Hematopoietic multipotent progenitor cell treated with erythropoietin and hydrocortisone succinate and interleukin-3 and kit ligand, for 4 days (in vitro differentiated cells): ENCODE measurements around the gene CCNG2.

Experiments used
- DNase-seq: peaks from one replicate; pipeline ENCODE4 v3.0.0-alpha.2; 2015

The CCNG2 gene

DNA sequence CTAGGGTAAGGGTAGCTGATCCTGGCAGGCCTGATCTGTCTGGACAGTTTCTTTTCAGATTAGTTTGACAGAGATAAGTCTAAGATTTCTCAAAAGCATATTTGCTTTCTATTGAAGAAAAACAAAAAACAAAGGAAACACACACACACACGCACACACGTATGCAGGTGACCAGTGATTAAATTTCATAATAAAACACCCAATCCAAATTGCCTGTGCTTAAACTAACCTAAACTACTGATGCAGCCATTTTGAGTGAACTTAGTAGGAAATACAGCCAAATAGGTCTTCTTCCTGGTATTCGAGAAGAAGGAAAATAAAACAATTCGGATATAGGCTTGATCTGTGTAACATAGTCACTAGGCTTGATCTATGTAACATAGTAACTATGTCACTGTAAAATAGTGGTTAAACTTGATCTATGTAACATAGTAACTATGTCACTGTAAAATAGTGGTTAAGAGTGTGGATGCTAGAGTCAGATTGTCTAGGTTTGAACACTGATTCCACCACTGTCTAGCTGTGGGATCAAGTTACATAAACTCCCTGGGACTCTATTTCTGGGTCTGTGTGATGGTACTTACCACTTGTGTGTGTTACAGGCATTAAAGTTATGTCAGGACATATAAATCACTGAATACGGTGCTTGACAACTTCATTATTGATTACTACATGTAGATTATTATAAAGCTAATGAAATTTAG is 9.8 kb upstream of the CCNG2 start:
- DNase-seq: no peak

DNA sequence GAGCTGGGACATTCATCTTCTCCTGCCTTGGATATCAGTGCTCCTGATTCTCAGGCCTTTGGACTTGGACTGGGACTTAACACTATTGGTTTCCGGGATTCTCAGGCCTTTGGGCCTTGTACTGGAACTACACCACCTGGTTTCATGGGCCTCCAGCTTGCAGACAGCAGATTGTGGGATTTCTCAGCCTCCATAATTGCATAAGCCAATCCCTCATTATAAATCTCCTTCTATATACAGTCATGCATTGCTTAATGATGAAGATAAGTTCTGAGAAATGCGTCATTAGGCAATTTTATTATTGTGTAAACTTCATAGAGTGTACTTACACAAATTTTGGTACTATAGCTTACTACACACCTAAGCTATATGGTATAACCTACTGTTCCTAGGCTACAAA is 8.9 kb upstream of the CCNG2 start:
- DNase-seq: peak; percentile 53

DNA sequence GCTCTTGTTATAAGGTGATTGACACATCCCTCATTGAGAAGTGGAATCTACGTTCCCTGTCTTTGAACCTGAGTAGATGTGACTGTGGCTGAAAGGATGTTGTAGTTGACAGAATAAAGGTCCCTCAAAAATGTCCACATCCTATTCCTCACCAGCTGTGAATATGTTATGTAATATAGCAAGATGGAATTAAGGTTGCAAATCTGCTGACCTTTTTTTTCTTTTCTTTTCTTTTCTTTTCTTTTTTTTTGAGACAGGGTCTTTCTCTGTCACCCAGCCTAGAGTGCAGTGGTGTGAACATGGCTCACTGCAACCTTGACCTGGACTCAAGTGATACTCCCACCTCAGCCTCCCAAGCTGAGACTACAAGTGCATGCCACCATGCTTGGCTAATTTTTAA is 7.2 kb upstream of the CCNG2 start:
- no peak for DNase-seq

DNA sequence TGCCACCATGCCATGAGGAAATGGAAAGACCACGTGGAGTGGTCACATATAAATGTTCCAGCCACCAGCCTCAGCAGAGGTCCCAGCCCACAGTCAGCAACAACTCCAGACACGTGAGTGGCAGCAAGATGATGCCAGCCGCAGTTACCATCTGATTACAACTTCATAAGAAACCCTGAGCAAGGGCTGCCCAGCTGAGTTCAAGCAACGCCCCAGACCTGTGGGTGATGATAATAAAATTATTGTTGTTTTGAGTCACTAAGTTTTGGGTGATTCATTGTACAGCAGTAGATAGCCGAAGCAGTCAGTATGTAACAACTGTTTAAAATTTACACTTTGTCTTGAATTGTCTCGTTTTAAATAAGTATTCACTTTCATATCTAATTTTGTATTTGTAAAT is 5.8 kb upstream of the CCNG2 start:
- peak; percentile 91 for DNase-seq

DNA sequence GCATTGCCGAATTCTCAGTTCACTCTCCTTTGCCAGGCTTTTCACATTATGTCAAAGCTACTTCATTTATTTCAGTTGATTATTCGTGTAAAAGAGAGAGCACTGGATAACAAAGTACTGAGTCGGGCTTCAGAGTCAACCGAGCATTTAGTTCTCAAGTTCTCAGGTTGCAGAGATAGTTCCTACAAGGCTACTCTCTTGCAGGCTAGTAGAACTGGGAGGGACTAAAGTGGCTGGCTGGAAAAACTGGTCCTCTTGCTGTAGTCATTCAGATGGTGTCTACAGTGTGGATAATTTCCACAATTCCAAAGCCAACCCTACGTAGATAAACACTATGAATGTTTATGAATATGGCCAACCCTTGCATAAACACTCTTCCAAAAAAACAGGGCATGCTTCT is 4.6 kb upstream of the CCNG2 start:
- DNase-seq: no peak

DNA sequence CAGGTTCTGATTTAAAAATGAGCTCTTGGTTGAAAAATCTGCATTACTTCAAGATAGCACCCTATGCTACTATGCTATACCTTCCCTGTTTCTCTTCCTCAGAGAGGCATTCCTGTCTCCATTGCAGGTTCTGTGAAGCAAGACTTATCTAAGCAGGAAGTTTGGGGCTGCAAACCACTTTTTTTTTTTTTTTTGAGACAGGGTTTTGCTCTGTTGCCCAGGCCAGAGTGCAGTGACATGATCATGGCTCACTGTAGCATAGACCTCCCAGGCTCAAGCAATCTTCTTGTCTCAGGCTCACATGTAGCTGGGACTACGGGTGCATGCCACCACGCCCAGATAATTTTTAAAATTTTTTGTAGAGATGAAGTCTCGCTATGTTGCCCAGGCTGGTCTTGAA is 4.0 kb upstream of the CCNG2 start:
- DNase-seq: peak; percentile 45

DNA sequence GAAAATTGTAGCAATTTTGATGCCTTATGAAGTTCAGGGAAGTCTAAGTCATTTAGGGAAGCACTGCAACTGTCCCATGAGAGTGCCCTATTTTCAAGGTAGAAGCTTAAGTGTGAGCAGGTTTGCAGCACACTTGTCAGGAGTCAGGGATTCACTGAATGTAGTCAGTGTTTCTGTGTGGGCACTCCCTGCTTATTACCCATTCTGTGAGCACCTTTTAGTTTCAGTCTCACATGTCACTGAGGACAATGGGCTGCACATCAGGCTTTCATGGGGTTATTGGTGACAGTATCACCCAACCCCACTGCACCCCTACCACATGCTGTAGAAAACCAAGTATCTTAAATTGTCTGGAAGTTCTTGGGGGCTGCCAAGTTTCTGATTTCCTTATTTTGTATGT is 2.9 kb upstream of the CCNG2 start:
- no peak for DNase-seq

DNA sequence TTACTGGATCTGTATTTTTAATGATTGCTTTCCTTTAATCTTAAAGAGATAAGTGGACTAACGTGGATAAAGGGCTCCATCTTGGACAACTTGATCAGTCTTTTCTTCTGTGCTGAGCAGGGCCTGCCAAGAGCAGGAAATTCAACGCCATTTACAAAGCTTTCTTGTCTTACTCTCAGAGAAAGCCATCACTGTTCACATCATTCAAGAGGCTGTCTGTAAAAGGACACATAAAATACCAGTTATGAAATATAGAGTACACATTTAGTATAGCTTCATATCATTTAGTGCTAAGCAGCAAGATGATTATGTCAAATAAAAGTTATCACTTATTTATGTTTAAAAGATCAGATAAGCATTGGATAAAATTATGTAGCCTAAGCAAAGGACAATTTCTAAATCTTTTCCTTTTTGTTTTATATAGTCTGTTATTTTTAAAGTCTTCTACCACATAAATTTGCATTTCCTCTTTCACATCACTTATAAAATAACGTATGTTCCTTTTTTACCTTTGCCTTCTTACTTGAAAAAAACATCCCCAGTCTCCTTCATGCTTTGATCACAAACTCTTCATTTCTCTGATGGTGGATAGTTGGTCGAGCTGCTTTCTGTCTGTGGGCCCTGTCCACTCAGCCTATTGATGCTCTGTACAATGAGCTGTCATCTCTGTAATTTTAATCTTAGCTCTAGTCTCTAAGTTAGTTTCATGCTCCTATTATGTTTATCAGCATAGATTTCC is 2.1 kb upstream of the CCNG2 start:
- no peak for DNase-seq

DNA sequence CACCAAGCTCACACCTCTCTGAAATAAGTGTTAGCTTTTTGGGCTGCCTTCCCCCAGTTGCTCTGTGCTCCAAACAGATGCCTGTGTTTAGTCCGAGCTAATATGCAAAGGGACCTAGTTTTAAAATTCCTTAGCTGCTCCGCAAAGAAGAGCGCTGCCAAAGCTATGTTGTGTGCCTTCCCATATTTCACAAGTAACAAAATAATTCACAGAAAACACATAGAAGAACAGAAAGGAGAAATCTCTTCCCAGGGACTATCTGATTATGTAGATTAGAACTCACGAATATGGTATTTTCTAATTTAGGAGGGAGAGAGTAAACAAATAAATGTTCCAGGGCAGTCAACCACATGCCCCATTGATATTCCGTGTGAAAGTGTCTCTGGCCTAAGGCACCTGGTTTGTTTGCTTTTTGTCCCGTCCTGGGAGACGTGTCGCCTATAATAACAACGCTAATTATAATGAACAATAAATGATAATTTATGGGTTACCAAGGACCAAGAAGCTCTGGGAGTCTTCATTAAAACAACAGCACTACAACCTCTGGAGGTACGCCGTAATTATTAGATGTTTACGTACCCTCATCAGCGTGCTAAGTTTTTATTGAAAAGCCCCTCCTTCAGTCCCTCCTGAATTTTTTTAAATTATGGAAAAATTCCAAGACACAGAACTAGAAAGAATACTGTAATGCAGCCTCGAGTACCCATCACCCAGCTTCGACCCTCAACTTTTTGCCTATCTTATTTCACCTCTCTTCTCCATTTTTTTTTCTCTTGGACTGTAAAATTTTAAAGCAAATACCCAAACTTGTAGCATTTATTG is 1.2 kb upstream of the CCNG2 start:
- no peak for DNase-seq

DNA sequence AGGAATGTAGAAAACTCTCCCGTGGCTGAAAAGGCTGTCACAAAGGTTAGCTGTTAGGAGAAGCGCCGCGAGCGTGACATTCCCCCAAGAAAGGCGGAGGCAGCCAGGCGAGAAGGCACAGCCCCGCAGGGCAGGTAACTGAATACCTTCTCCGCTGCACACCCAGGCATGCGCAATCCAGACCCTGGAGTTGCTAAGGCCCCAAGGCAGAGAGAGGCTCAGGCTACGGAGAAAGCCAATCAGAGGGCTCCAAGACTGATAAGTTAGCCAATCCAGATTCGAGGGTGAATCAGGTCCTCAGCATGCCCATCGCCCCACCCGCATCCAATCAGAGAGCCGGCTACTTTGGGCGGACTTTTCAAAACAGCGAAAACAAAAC is 485 bp upstream of the CCNG2 start:
- DNase-seq: peak; percentile 99

DNA sequence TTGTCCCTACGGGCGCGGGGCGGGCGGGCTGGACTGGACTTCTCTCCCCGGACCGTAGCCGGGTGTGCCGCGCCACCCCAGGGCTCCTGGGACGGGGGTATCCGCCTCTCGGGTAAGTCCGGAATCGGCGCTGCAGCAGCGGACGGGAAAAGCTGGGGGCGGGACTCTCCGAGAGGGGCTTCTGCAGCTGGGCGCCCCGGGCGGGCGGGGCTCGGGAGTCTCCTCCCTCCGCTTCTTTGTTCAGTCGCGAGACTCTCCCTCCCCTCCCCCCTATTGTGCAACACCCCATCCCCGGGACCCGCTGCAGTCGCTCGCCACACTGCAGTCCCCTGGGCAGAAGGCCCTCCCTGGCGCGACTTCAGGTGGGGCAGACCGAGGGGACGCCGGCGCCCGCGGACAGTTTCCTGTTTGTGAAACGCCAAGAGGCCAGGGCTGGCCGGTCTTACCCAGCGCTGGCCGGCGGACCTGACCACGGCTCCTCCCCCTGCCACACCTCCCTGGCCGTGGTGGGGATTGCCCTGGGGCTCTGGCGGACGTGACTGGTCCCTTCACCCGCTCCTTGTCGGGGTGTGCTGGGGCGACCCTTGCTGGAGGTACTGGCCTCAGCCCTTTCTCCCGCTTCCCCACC is 966 bp downstream of the CCNG2 start:
- peak; percentile 93 for DNase-seq

DNA sequence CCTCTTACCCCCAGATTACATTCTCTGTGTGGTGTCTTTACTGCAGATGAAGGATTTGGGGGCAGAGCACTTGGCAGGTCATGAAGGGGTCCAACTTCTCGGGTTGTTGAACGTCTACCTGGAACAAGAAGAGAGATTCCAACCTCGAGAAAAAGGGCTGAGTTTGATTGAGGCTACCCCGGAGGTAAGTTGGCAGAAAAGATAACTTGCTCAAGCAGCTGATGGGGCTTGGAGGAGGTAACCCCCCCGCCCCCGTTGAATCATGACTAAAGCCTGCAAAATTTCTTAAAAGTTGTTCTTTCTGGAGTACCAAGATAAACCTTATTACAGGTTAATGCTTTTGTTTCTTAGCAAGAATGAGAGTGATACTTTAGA is 1.5 kb downstream of the CCNG2 start:
- DNase-seq: peak; percentile 40

DNA sequence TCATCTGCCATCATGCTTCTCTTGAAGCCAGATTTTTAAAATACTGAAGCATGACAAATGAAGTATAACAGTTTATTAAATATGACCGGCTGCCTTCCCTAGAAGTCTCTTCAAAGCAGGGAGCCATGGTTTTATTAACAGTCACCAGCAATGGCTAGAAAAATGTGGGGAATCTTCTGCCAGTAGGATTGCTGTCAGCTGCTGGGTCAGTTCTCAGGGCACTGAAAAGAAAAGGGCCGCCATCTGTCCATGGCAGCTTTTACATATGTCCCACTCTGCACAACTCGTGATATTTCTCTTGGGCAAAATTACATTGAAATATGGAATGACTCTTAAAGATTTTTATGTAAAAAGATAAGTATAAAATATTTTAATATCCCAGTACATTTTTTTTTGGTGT is 2.8 kb downstream of the CCNG2 start:
- no peak for DNase-seq

DNA sequence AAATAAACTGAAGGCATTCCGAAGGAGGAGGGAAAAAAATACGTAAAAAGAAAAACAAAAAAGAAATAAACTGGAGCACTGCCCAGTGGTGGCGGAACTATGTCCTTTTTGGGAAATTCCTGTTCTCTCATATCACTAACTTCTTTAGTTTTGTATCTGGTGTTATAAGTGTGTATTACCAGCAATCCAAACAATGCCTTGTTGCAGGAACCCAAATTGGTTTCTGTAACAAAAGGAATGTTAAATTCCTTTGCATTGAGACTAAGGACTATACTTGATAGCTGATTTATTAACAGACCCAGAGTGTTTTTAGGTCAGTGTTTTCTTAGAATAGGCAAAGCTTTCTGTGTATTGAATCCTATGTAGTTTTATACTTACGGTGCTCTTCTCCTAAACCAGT is 6.6 kb downstream of the CCNG2 start:
- DNase-seq: no peak

DNA sequence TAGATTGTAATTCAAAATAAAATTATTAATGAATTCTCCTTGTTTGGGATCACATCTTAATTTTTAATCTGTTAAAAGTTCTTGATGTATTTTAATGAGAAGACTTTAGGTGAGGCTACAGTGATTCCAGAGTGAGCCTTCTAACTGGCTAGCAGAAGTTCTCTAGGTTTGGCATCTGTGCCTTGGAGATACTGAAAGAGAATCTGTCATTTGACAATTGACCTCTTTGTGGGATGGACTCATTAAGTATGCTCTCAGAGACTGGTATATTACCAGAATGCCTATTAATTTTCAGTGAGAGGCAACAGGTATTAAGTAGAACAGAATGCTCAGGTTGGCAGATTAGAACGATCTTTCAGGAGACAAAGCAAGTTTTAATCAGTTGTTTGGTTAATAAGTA is 10.2 kb downstream of the CCNG2 start:
- DNase-seq: no peak

DNA sequence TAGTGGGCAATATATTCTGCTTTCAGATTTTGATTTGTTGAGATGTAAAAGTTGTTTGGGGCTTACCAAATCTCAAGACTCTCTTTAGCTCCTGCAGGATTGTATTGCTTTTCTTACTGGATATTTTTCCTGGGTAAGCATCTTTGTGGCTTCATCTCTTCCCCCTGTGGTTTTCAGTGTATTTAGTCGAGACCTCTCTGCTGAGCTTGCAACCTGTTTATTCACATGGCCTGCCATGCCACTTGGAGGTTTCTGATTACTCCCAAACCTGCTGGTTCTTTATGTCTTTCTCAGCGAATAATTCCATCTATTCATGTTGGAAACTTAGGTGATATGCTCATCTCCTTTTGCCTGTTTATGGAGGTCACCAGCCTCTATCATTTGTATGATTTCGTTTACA is 10.9 kb downstream of the CCNG2 start:
- DNase-seq: no peak

DNA sequence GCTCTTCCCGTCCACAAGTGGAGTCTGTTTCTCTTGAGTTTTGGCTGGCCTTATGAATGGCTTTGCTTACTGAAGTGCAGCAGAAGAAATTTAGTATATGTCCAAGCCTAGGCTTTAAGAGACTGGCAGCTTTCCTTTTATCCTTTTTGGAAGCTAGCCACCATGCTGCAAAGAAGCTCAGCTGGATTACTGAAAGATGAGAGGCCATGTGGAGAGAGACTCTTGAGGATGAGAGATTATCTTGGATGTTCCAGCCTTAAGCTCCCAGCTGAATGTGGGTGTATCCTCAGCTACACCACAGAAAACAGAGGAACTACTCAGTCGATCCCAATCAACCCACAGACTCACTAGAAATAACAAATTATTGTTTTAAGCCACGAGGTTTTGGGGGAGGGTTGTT is 12.5 kb downstream of the CCNG2 start:
- no peak for DNase-seq

DNA sequence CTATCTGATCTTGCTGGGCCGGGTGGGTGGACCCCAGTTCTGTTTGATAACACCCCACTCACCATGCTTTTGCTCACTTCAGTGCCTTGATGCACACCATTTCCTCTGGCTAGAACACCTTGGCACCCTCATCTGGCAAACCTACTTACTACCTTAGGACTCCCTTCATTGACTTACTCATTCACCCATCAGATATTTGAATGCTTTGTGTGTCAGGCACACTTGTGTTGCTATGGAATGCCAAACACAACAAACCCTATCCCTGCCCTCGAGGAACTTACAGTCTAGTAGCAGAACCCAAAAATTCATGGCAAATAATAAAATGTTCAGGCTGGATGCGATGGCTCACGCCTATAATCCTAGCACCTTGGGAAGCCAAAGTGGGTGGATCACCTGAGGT is 13.9 kb downstream of the CCNG2 start:
- DNase-seq: no peak

DNA sequence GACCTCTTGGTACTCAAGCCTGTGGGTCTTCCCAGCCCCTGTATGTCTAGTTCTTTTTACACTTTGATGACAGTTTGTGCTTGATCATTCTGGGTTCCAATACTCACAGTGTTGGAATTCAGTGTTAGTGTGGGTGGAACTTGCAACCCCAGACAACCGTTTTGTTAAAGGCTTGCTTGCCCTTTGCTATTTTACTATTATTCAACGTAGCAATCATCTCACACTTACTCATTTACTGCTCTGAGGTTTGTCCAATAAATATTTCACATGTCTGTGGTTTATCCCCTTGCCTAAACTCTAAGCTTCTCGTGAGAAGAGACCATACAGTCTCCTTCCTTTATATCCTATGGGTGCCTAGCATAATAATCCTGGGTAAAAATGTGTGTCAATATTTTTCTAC is 15.3 kb downstream of the CCNG2 start:
- no peak for DNase-seq

DNA sequence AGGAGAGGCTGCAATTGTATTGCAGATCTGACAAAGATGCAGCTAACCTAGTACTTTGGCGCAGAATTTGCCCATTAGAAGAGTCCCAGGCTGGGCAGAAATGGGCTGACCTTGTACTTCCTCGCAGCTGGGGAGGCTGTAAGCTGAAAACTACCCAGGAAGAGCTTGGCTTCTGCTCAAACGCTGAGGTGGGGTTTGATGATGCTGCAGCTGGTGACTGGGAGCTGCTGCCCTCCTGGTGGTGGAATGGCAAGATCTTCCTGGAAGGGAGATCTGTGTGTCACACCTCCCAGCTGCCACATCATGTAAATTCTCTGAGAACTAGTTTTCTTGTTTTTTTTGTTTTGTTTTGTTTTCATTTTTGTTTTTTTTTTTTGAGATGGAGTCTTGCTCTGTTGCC is 17.4 kb downstream of the CCNG2 start:
- DNase-seq: no peak

DNA sequence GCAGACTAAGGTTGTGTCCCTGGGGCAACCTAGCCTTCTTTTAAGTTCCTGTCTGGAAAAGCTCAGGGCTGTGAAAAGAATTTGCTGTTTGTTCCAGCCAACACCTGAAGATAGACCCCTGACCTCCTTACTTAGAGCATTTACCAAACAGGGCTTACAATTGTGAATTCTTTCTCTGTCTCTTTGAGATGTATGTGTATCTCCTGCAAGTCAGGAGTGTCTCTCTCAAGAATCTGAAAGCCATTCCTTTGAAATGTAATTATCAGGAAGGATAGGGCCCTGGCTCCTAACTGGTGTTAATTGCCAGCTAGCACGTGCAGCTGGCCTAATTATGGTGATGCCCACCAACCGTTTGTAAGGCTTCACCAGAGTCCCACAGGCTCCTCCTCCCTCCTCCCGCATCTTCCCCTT is 18.2 kb downstream of the CCNG2 start:
- no peak for DNase-seq

DNA sequence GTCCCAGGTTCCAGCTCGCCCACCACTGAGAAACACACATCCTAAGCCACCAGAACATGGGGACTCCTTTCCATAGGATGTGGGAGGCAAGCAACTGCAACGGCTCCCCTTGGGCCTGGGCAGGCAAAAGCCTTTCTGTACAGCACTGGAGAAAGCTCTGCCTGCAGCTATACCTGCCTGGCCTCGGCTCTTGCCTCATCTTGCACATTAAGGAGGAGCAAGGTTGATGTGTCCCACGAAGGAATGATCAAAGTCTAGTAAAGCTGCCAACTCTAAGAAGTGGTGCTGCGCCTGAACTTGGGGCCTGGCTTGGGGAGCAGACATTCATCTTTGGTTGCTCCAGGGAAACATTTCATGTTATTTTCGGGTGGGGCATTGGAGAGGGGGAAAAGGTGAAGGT is 19.6 kb downstream of the CCNG2 start:
- no peak for DNase-seq

DNA sequence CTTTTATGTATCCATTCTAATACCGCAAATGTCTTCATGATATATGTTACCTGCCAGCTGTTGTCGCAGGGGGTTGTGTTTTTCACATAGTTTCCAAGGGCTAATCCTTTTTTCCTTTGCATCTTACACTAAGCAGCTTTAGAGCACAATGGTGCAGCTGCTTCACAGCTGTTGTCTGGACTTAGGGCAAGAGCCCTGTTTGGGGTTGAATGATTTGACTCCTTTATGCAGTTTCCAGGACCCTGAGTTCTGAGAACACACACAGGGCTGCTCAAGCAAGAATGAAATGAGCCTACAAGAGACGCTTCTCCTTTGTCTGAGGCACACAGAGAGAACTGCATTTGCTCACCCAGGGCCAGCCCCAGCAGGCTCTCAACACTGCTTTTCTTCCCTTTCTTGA is 20.2 kb downstream of the CCNG2 start:
- DNase-seq: no peak

DNA sequence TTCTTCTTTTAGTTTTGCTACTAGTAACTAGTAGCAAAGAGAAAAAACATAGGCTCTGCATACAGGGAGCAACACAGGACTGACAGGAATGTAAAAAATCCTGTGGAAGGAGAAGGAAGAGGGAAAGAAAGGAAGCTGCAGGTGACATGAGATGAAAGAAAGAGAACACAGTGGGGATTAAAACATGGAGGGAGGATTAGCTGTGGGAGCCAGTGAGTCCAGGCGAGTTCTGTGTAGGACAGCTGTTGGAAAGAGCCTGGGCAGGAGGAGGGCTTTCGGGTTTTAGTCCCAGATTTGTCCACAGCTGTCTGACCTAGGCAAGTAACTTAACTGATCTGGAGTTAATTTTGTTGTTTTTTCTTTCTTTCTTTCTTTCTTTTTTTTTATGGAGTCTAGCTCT is 21.6 kb downstream of the CCNG2 start:
- no peak for DNase-seq
